Cardiac fibroblast (primary cell): Measurements from ENCODE around the gene PDE8B.

Experiments used
- DNase-seq, 2 donors: peaks; one replicate each; pipeline versions ENCODE4 v3.0.0 to v3.0.0-alpha.2; 2010; ENCODE audit warnings: low read depth in 2 of 2
- H3K4me3 ChIP-seq, 2 donors: replicated peaks in 1 of 2; 1 replicate in 1 of 2; 2 replicates in 1 of 2; pipeline ENCODE4 v1.5.1; 2011; ENCODE audit warnings: low read depth in 2 of 2, low read length in 2 of 2, mild to moderate bottlenecking in 2 of 2, moderate library complexity in 1 of 2
- CTCF ChIP-seq: IDR thresholded peaks from one replicate; pipeline ENCODE4 v1.5.1; 2011; ENCODE audit warnings: low read depth, mild to moderate bottlenecking, low read length, inconsistent platforms

The PDE8B gene

DNA sequence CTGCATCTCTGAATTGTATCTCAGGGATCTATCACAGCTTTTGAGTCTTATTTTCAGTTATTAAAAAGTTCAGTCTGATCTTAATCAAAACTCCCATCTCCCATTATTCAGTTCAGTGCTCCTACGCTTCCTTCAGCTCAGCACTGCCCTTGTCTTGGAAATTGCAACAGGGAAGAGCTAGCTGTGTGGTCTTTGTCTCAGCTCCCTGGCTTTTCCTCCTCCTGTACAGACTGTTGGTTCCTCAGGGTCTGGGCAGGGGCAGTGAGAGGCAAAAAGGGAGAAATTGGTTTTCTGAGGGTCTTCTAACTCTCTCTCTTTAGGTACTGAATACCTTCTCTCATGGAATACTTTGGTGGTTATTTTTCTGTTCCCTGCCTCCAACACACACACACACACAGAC, 48.2 kb downstream of the PDE8B start:
- no peak for TF ChIP-seq CTCF
- H3K4me3 ChIP-seq = no peak overlapping the region
- no peak for DNase-seq

GRCh38 chr5:77259476-77259875, 49.0 kb downstream of the PDE8B start:
- no peak for DNase-seq

GRCh38 chr5:77262697-77263096, 52.2 kb downstream of the PDE8B start:
- no peak overlapping the region for H3K4me3 ChIP-seq
- no peak for DNase-seq
- no peak for TF ChIP-seq CTCF

More at GRCh38 chr5:77259476-77259875, 49.0 kb downstream of the PDE8B start:
- no peak overlapping the region for H3K4me3 ChIP-seq
- TF ChIP-seq CTCF = no peak

DNA sequence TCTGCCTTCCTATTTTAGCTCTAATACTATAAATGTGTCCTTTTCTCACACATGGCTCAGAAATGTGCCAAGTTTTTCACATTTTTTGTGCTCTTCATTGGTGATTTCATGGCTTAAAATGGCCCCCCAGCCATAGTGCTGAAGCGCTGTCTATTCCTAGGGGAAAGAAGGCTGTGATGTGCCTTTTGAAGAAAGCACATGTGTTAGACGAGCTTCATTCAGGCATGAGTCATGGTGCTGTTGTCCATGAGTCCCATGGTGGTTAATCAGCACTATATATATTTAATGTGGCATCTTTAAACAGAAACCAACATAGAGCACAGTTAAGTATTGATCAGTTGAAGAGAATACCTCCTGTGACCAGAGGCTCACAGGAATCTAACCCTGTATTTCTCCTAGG, 55.8 kb downstream of the PDE8B start:
- DNase-seq = peak in 1 of 2 donors; percentile 63
- no peak overlapping the region for H3K4me3 ChIP-seq
- TF ChIP-seq CTCF = no peak

DNA sequence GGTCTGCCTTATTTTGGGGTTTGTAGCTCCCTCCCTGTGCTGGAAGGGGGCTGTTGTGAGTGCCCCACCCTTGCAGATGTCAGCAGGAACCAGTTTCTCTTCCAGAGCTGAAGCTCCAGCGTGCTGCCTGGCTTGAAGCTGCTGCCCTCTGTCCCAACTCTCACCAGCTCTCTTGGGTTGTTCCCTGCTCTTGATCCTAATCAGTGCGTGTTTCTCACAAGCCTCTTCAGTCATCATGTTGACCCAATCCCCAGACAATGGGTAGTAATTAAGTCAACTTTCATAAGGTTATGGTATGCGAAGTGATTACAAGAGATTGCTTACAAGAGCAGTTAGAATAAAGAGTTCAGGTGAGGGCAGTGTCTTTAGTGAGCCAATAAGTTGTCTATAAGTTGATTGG, 57.0 kb downstream of the PDE8B start:
- DNase-seq = no peak
- no peak overlapping the region for H3K4me3 ChIP-seq
- TF ChIP-seq CTCF = no peak

DNA sequence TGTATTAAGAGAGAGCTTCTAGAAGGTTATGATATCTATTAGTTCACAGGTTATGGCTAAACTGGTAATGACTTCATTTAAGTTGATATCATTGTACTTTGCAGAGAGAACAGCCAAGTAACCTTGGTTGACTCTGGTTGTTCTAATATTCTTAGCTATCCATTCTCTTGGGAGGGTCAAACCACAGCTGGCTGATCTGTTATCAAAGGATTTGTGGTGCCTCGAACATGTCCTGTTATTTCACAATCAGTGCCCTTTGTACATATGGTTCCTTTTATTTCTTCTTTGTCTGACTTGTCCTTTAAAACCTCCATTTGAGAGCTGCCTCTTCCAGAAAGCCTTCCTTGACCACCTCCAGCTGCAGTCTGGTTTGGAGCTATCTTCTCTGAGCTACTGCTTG, 61.7 kb downstream of the PDE8B start:
- DNase-seq = no peak
- TF ChIP-seq CTCF = no peak
- no peak overlapping the region for H3K4me3 ChIP-seq

DNA sequence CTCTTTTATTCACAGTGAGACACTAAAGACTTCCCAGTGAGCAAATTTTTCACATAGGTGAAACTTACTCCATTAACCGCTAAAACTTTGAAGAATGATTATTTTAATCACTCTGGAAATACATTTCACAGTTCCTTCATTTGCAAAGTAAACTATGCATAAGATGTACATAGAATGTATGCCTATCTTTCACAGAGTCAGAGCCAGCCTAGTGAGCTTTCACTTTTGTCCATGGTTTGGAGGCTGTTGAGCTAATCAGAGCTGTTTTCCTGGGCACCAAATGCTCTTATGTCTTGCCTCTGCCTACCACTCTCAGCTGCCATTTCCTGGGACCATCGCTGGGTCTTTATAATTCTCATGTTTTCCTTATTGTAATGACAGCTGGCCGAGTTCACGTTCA, 67.3 kb downstream of the PDE8B start:
- no peak for DNase-seq
- H3K4me3 ChIP-seq = no peak overlapping the region
- no peak for TF ChIP-seq CTCF
